Measurements from ENCODE around the gene STK36. TPM values are rescaled to one million over a fixed set of nuclear protein-coding genes. Genes with fewer than 3 reads are reported as not detected.

The STK36 gene
- total RNA-seq, 4 donors from 2014 or later, result 5.8 to 27.8 (median 10.4) TPM

DNA sequence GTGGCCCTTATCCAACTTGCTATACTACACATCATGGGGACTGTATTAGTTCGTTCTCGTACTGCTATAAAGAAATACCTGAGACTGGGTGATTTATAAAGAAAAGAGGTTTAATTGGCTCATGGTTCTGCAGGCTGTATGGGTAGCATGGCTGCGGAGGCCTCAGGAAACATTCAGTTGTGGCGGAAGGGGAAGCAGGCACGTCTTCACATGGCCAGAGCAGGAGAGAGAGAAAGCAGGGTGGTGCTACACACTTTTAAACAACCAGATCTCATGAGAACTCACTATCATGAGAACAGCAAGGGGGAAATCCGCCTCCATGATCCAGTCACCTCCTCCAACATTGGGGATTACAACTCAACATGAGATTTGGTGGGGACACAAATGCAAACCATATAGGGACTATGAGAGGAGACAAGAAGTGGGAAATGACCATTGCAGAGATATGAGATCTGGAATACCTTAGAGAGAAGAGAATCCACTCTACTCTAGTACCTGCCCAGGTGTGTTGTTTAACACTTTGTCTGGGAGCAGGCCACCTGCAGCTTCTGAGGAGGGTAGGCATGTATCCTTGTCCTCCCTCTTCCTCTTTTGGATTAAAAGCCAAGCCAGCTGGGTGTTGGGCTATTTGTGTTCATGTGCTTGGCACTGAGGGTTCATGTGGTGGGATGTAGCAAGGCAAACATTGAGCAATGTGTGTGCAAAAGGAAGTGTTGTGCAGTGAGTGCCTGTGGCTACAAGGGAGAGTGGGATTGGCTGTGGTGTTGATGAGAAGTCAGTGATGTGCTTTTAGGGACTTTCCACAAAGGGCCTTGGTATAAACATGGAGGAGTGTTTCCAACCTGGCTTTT is 61.5 kb downstream of the STK36 start:
- no peak for TF ChIP-seq POLR2A (IDR thresholded peaks at IDR 0.05)
- TF ChIP-seq, protein P1, sequence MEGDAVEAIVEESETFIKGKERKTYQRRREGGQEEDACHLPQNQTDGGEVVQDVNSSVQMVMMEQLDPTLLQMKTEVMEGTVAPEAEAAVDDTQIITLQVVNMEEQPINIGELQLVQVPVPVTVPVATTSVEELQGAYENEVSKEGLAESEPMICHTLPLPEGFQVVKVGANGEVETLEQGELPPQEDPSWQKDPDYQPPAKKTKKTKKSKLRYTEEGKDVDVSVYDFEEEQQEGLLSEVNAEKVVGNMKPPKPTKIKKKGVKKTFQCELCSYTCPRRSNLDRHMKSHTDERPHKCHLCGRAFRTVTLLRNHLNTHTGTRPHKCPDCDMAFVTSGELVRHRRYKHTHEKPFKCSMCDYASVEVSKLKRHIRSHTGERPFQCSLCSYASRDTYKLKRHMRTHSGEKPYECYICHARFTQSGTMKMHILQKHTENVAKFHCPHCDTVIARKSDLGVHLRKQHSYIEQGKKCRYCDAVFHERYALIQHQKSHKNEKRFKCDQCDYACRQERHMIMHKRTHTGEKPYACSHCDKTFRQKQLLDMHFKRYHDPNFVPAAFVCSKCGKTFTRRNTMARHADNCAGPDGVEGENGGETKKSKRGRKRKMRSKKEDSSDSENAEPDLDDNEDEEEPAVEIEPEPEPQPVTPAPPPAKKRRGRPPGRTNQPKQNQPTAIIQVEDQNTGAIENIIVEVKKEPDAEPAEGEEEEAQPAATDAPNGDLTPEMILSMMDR (IDR thresholded peaks at IDR 0.05), result no peak
- intact Hi-C loops (cut with DNase I), result no loop called here
- no peaks in the 10 kb centered on the region for H3K27me3 ChIP-seq
- 72 to 81% methylated on average over 5 to 6 of the region's 6 CpGs for WGBS, 2 donors
- H3K4me1 ChIP-seq, result peaks cover 0 to 52% (median 28%) of the 10 kb centered on the region in 3 donors
- H3K36me3 ChIP-seq, result peaks cover 6 to 18% (median 10%) of the 10 kb centered on the region in 3 donors
- DNase-seq, result peak; percentile 7
- H3K9me3 ChIP-seq, result no peaks in the 10 kb centered on the region
- no peak overlapping the region for H3K4me3 ChIP-seq
- H3K27ac ChIP-seq, result peak overlapping the region in 3 of 4 donors; percentile 38 to 79 (median 57)

DNA sequence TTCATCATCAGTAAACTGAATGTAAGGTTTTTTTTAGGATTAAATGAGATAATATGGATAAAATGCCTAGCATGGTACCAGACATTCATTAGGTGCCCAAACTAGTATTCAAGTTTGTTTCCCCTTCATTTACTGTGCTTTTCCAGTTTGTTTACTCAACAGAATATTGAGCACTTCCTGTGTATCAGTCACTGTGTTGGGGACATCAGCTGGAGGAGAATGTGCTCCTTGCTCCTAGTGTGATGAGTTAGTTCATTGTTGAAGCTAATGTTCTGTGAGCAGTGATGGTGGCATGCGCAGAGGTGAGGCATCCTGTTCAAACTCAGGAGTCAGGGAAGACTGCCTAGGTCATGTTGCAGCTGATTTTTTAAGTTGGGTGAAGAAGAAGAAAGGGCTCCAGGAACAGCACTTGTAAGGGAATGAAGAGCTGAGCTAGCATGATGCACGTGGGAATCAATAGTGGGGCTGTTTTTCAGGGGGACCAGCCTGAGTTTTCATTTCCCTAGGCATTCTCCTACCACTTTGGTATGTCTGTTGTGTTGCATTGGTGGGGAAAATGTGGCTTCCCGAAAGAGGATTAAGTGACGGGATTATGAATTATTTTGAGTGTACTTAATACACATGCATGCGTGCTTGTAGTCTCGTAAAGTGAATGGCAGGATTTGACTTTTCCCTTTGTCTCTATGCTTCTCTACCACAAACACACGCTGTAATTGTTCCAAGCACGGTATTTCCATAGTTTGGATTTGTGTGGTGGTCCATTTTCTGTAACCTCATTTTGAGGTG is 62.5 kb downstream of the STK36 start:
- Histone ChIP-seq H3K36me3 (peaks cover 15 to 25% (median 16%) of the 10 kb centered on the region in 3 donors), H3K4me1 (peaks cover 0 to 52% (median 28%) of the 10 kb centered on the region in 3 donors), H3K4me3 (no peak overlapping the region), H3K9me3 (no peaks in the 10 kb centered on the region), H3K27me3 (no peaks in the 10 kb centered on the region), H3K27ac (peak overlapping the region in 1 of 4 donors; percentile 79)
- no peak for TF ChIP-seq POLR2A (IDR thresholded peaks at IDR 0.05)
- TF ChIP-seq, protein P1 (IDR thresholded peaks at IDR 0.05), result no peak
- intact Hi-C loops (cut with DNase I), result no loop called here
- 90 to 94% methylated on average over 8 of the region's 8 CpGs for WGBS, 2 donors
- no peak for DNase-seq

DNA sequence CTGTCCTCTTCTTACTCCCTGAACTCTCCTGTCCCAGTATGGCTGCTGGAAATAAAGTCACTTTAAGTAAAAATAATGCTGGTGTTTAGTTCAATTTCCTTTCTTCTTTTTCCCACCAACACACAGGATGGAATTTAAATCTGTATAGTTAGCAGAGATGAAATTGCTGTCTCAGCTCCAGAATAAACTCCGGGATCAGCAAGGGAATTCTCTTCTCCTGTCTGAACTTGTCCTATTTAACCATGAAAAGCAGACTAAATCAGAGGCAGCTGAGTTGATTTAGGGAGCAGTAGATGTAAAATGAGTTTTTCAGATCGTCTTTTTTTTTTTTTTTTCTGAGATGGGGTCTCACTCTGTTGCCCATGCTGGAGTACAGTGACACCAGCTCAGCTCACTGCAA is 64.6 kb downstream of the STK36 start:
- Histone ChIP-seq H3K36me3 (peaks cover 22 to 46% (median 28%) of the 10 kb centered on the region in 3 donors), H3K9me3 (no peaks in the 10 kb centered on the region), H3K4me3 (no peak overlapping the region), H3K4me1 (peaks cover 0 to 44% (median 22%) of the 10 kb centered on the region in 3 donors), H3K27ac (no peak overlapping the region), H3K27me3 (no peaks in the 10 kb centered on the region)
- TF ChIP-seq POLR2A (IDR thresholded peaks at IDR 0.05), result no peak
- TF ChIP-seq, protein P1 (IDR thresholded peaks at IDR 0.05), result no peak
- 23 to 28% methylated on average over 2 of the region's 2 CpGs for WGBS, 2 donors
- no peak for DNase-seq
- intact Hi-C loops (cut with DNase I), result no loop called here

DNA sequence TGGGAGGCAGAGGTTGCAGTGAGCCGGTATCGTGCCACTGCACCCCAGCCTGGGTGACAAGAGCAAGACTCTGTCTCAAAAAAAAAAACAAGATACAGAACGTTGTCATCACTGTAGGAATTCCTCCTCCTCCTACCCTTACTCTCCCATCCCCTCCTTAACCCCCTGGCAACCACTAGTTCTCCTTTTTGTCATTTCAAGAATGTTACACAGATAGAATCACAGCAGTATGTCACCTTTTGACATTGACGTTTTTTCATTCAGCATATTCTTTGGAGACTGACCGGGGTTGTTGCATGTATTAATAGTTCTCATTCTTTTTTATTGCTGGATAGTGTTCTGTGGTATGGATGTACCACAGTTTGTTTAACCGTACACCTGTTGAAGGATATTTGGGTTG is 71.2 kb downstream of the STK36 start:
- Histone ChIP-seq H3K27ac (no peak overlapping the region), H3K9me3 (no peaks in the 10 kb centered on the region), H3K4me3 (no peak overlapping the region), H3K4me1 (peaks cover 0 to 3% (median 0%) of the 10 kb centered on the region in 3 donors), H3K27me3 (no peaks in the 10 kb centered on the region), H3K36me3 (peaks cover 25 to 88% (median 27%) of the 10 kb centered on the region in 3 donors)
- 68 to 80% methylated on average over 6 of the region's 6 CpGs for WGBS, 2 donors
- intact Hi-C loops (cut with DNase I), result no loop called here
- DNase-seq, result no peak
- no peak for TF ChIP-seq POLR2A (IDR thresholded peaks at IDR 0.05)
- TF ChIP-seq, protein P1 (IDR thresholded peaks at IDR 0.05), result no peak

DNA sequence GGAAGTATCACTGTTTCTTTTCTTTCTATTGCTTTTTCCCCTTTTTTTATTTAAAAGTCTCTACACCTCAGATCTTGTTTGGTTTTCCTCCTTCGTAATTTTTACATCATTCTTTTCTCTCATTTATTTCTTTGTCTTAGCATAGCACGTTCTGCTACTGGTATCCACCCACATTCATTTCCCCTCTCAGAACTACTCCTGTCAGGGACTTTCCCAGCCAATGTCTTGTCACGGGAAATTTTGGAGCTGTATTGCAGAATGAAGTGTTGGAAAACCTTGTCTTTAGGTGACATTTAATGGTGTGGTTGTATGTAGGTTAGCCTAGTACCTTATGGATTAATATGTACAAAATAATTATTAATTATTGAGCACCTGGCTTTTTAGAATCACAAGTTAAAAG is 72.7 kb downstream of the STK36 start:
- Histone ChIP-seq H3K27me3 (no peaks in the 10 kb centered on the region), H3K27ac (no peak overlapping the region), H3K36me3 (peaks cover 21 to 88% (median 26%) of the 10 kb centered on the region in 3 donors), H3K4me1 (peaks cover 0 to 3% (median 0%) of the 10 kb centered on the region in 3 donors), H3K9me3 (no peaks in the 10 kb centered on the region), H3K4me3 (no peak overlapping the region)
- no peak for TF ChIP-seq POLR2A (IDR thresholded peaks at IDR 0.05)
- TF ChIP-seq, protein P1 (IDR thresholded peaks at IDR 0.05), result no peak
- no peak for DNase-seq
- intact Hi-C loops (cut with DNase I), result no loop called here
- 58 to 61% methylated on average over 3 of the region's 3 CpGs for WGBS, 2 donors
